Loucy (cell line): ENCODE data around the gene TP73.

Experiments
- H2AFZ ChIP-seq: fragments of 200-600 bp; sonication (generic); 2 replicates; pipeline ENCODE4 v1.6.0; 2016; ENCODE audit warnings: antibody characterized with exemption, mild to moderate bottlenecking, low read length, moderate library complexity
- H3F3A ChIP-seq: fragments of 200-600 bp; 2 replicates; pipeline ENCODE4 v1.6.0; 2016; ENCODE audit warnings: antibody characterized with exemption, low read depth, mild to moderate bottlenecking
- H3K27me3 ChIP-seq: fragments of 200-600 bp; sonication (generic); 2 replicates; pipeline ENCODE4 v1.6.1; 2014; ENCODE audit warnings: low read length, mild to moderate bottlenecking; ENCODE audit not compliant: insufficient read depth, poor library complexity, severe bottlenecking
- H3K36me3 ChIP-seq: fragments of 200-600 bp; sonication (generic); 2 replicates; pipeline ENCODE4 v1.6.1; 2016; ENCODE audit warnings: low read length; ENCODE audit not compliant: insufficient read depth
- H3K4me1 ChIP-seq: fragments of 200-600 bp; sonication (generic); 2 replicates; pipeline ENCODE4 v1.5.1; 2014; ENCODE audit warnings: low read length, mild to moderate bottlenecking; ENCODE audit not compliant: insufficient read depth, poor library complexity, severe bottlenecking
- H3K4me2 ChIP-seq: fragments of 200-600 bp; sonication (generic); 2 replicates; pipeline ENCODE4 v1.6.0; 2014; ENCODE audit warnings: antibody characterized with exemption, low read length, low read depth, mild to moderate bottlenecking; ENCODE audit not compliant: poor library complexity, severe bottlenecking
- H3K4me3 ChIP-seq: fragments of 200-600 bp; sonication (generic); 2 replicates; pipeline ENCODE4 v1.5.1; 2014; ENCODE audit warnings: low read length, mild to moderate bottlenecking, mixed read lengths; ENCODE audit not compliant: poor library complexity, severe bottlenecking
- H3K79me2 ChIP-seq: fragments of 200-600 bp; sonication (generic); 2 replicates; pipeline ENCODE4 v1.6.1; 2014; ENCODE audit warnings: low read length; ENCODE audit not compliant: insufficient read depth
- H3K9ac ChIP-seq: fragments of 200-600 bp; sonication (generic); 2 replicates; pipeline ENCODE4 v1.6.0; 2014; ENCODE audit warnings: mild to moderate bottlenecking, low read depth, low read length, moderate library complexity; ENCODE audit not compliant: poor library complexity, severe bottlenecking
- H3K9me2 ChIP-seq: fragments of 200-600 bp; sonication (generic); replicated peaks from 2 replicates; pipeline ENCODE4 v1.6.1; 2016; ENCODE audit warnings: low read depth, low read length, mixed read lengths
- H3K9me3 ChIP-seq: fragments of 200-600 bp; sonication (generic); 2 replicates; pipeline ENCODE4 v1.6.1; 2014; ENCODE audit warnings: mild to moderate bottlenecking, antibody characterized with exemption, low read length, low read depth; ENCODE audit not compliant: insufficient read depth
- H4K20me1 ChIP-seq: fragments of 200-600 bp; sonication (generic); 2 replicates; pipeline ENCODE4 v1.6.0; 2014; ENCODE audit warnings: antibody characterized with exemption, low read length, mild to moderate bottlenecking; ENCODE audit not compliant: insufficient read depth, poor library complexity, severe bottlenecking
- EZH2phosphoT487 ChIP-seq: fragments of 200-600 bp; IDR thresholded peaks from 2 replicates; pipeline ENCODE4 v1.6.1; 2018; ENCODE audit warnings: antibody characterized with exemption, mild to moderate bottlenecking, moderate library complexity, borderline replicate concordance
- TF ChIP-seq, protein P1 (sequence below): fragments of 200-600 bp; sonication (generic); conservative IDR thresholded peaks from 2 replicates; pipeline ENCODE4 v1.5.1; 2014; ENCODE audit warnings: mild to moderate bottlenecking, antibody characterized with exemption, low read length

The TP73 gene

DNA sequence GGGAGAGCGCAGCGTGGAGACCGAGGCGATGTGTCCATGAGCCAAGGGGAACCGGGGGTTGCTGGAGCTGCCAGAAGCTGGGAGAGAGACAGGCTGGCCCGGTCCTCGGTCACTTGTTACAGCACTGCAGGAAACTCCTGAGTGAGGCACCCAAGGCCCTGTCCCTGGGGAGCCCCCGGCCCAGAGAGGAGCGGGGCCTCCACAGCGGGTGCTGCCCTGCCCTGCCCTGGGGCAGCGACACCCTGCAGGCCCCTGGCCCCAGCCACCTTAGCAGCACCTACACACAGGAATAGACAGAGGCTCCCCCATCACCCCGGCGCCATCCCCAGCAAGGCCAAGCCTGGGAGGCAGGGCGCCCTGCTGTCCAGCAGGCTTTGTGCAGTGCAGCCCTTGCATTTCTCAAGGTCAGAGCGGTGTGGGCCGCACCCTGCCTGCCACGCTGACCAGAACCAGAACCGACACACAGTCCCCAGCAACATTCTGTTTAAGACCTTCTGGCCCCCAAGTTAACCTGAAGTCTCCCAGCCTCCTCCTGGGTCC lies 34.4 kb upstream of the TP73 start:
- Histone ChIP-seq H4K20me1 (no peaks in the 10 kb centered on the region), H2AFZ (no peak overlapping the region), H3F3A (no peaks in the 10 kb centered on the region), H3K79me2 (no peaks in the 10 kb centered on the region), H3K9ac (no peak overlapping the region), H3K36me3 (no peaks in the 10 kb centered on the region), H3K4me2 (no peak overlapping the region), H3K4me3 (no peak overlapping the region), H3K4me1 (peaks cover 7% of the 10 kb centered on the region), H3K9me3 (no peaks in the 10 kb centered on the region), H3K9me2 (no peaks in the 10 kb centered on the region), H3K27me3 (no peaks in the 10 kb centered on the region)
- TF ChIP-seq EZH2phosphoT487: no peak
- TF ChIP-seq, protein P1, sequence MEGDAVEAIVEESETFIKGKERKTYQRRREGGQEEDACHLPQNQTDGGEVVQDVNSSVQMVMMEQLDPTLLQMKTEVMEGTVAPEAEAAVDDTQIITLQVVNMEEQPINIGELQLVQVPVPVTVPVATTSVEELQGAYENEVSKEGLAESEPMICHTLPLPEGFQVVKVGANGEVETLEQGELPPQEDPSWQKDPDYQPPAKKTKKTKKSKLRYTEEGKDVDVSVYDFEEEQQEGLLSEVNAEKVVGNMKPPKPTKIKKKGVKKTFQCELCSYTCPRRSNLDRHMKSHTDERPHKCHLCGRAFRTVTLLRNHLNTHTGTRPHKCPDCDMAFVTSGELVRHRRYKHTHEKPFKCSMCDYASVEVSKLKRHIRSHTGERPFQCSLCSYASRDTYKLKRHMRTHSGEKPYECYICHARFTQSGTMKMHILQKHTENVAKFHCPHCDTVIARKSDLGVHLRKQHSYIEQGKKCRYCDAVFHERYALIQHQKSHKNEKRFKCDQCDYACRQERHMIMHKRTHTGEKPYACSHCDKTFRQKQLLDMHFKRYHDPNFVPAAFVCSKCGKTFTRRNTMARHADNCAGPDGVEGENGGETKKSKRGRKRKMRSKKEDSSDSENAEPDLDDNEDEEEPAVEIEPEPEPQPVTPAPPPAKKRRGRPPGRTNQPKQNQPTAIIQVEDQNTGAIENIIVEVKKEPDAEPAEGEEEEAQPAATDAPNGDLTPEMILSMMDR: no peak

DNA sequence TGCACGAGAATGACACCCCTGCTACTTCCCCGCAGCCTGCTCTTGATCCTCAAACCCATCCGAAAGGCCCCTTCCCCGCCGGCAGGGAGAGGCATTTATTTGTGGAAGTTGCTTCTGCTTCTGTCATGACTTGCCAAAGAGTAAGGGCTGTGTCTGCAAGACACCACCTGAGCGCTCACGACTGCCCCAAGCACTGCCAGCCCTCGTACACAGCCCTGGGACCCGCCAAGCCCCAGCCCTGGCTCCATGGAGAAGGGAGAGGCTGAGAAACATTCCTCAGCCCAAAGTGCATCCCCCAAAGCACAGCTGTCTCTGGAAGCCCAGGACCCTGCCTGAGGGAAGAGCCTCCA lies 33.8 kb upstream of the TP73 start:
- Histone ChIP-seq H3K27me3 (no peaks in the 10 kb centered on the region), H2AFZ (no peak overlapping the region), H3K9me2 (no peaks in the 10 kb centered on the region), H3F3A (no peaks in the 10 kb centered on the region), H3K9me3 (no peaks in the 10 kb centered on the region), H3K36me3 (no peaks in the 10 kb centered on the region), H3K9ac (no peak overlapping the region), H3K4me2 (no peak overlapping the region), H3K79me2 (no peaks in the 10 kb centered on the region), H4K20me1 (no peaks in the 10 kb centered on the region), H3K4me3 (no peak overlapping the region), H3K4me1 (peaks cover 8% of the 10 kb centered on the region)
- TF ChIP-seq EZH2phosphoT487: no peak
- TF ChIP-seq, protein P1: no peak

DNA sequence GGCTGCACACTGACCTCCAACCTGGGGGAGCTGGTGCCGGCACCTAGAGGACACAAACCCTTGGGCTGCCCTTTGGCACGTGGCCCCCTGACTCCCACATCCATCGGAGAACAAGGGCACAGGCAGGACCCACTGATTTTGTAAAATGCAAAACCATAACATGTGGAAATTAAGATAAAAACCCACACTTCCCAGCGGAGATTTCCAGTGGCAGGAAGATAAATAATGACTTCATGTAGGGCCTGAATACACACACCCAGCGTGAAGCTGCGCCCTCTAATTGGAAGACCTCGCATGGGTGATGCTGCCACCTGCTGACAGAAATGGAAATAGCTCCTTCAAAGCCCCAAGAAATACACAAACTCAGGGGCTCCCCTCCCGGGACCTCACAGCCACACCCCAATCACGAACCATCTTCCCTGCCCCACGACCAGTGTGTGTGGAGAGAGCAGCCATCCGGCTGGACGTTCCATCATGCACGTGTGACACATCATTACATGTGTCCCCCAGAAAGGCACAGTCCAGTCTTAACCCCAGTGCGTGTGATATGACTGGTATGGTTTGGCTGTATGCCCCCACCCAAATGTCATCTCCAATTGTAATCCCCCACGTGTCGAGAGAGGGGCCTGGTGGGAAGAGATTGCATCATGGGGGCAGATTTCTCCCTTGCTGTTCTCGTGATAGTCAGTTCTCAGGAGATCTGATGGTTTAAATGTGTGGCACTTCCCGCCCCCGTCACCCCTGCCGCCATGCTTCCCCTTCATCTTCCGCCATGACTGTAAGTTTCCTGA lies 33.2 kb upstream of the TP73 start:
- no peak for TF ChIP-seq EZH2phosphoT487
- TF ChIP-seq, protein P1: peak; percentile 80
- Histone ChIP-seq H3K36me3 (no peaks in the 10 kb centered on the region), H4K20me1 (no peaks in the 10 kb centered on the region), H2AFZ (no peak overlapping the region), H3K9ac (no peak overlapping the region), H3K27me3 (no peaks in the 10 kb centered on the region), H3K4me1 (peaks cover 13% of the 10 kb centered on the region), H3K79me2 (no peaks in the 10 kb centered on the region), H3K4me3 (no peak overlapping the region), H3K9me2 (no peaks in the 10 kb centered on the region), H3F3A (no peaks in the 10 kb centered on the region), H3K9me3 (no peaks in the 10 kb centered on the region), H3K4me2 (no peak overlapping the region)
